ENCODE measurements around the gene KIFC3. TPM values are rescaled to one million over a fixed set of nuclear protein-coding genes. Genes with fewer than 3 reads are reported as not detected.
"Not testable (repeated sequence)": the region's sequence is repeated elsewhere in the genome, so short reads cannot be mapped to it uniquely, and the experiment has no call there.

Gene KIFC3
- 100 to 1,000 TPM; 111 to 219 (median 153) TPM for total RNA-seq

- WGBS: 11% methylated on average over 47 of the region's 78 CpGs
- Histone ChIP-seq H3K4me3 (peak within 1 kb of the TSS; percentile 64), H3K36me3 (no peaks in the 10 kb centered on the region), H3K4me1 (peaks cover 70% of the 10 kb centered on the region), H3K27me3 (no peaks in the 10 kb centered on the region), H3K9me3 (no peaks in the 10 kb centered on the region), H3K27ac (peak within 1 kb of the TSS; percentile 90)
- DNase-seq (ENCODE audit: low spot score in 2 of 2): peak; percentile 90 to 91
- no peak for TF ChIP-seq POLR2AphosphoS5 (IDR thresholded peaks at IDR 0.05)
- no peak for TF ChIP-seq CTCF (IDR thresholded peaks at IDR 0.05)
- TF ChIP-seq POLR2A (IDR thresholded peaks at IDR 0.05): no peak
- TF ChIP-seq EP300 (IDR thresholded peaks at IDR 0.05): no peak
Observed at GRCh38 chr16:57802341-57803133, at the start of gene KIFC3. Gene KIFC3, minus strand, starts transcription at chr16:57802491. Its CDS starts 4,248 bp downstream, at chr16:57798243.

- Histone ChIP-seq H3K4me3 (no peak overlapping the region), H3K36me3 (no peaks in the 10 kb centered on the region), H3K27ac (no peak overlapping the region), H3K9me3 (no peaks in the 10 kb centered on the region), H3K4me1 (peaks cover 6% of the 10 kb centered on the region), H3K27me3 (no peaks in the 10 kb centered on the region)
- TF ChIP-seq POLR2A (IDR thresholded peaks at IDR 0.05): no peak
- TF ChIP-seq CTCF (IDR thresholded peaks at IDR 0.05): no peak
- no peak for TF ChIP-seq POLR2AphosphoS5 (IDR thresholded peaks at IDR 0.05)
- no peak for TF ChIP-seq EP300 (IDR thresholded peaks at IDR 0.05)
- no peak for DNase-seq (ENCODE audit: low spot score in 2 of 2)
- 87% methylated on average over 5 of the region's 5 CpGs for WGBS
Observed at GRCh38 chr16:57848181-57848580, 45.9 kb upstream of the KIFC3 start.

GRCh38 chr16:57846931-57847330 lies 44.6 kb upstream of the KIFC3 start:
- not testable (repeated sequence) for H3K27ac ChIP-seq, H3K4me3 ChIP-seq, H3K9me3 ChIP-seq, H3K27me3 ChIP-seq, H3K4me1 ChIP-seq, H3K36me3 ChIP-seq
- DNase-seq (ENCODE audit: low spot score in 2 of 2): peak in 1 of 2 donors; percentile 11
- WGBS: 85% methylated on average over 6 of the region's 6 CpGs

- Histone ChIP-seq H3K27ac (no peak overlapping the region), H3K36me3 (no peaks in the 10 kb centered on the region), H3K4me1 (peaks cover 6% of the 10 kb centered on the region), H3K4me3 (no peak overlapping the region), H3K27me3 (no peaks in the 10 kb centered on the region), H3K9me3 (no peaks in the 10 kb centered on the region)
- WGBS: 65% methylated on average over 9 of the region's 9 CpGs
- no peak for TF ChIP-seq POLR2A (IDR thresholded peaks at IDR 0.05)
- TF ChIP-seq POLR2AphosphoS5 (IDR thresholded peaks at IDR 0.05): no peak
- TF ChIP-seq EP300 (IDR thresholded peaks at IDR 0.05): no peak
- no peak for TF ChIP-seq CTCF (IDR thresholded peaks at IDR 0.05)
- peak in 1 of 2 donors; percentile 22 for DNase-seq (ENCODE audit: low spot score in 2 of 2)
Observed at GRCh38 chr16:57846078-57846697, 43.9 kb upstream of the KIFC3 start.

GRCh38 chr16:57845115-57845514 lies 42.8 kb upstream of the KIFC3 start:
- no peaks in the 10 kb centered on the region for H3K36me3 ChIP-seq
- H3K27me3 ChIP-seq: no peaks in the 10 kb centered on the region
- 86% methylated on average over 8 of the region's 8 CpGs for WGBS
- TF ChIP-seq EP300 (IDR thresholded peaks at IDR 0.05): no peak
- no peak for TF ChIP-seq POLR2AphosphoS5 (IDR thresholded peaks at IDR 0.05)
- no peak for TF ChIP-seq POLR2A (IDR thresholded peaks at IDR 0.05)
- no peak for TF ChIP-seq CTCF (IDR thresholded peaks at IDR 0.05)
- peaks cover 6% of the 10 kb centered on the region for H3K4me1 ChIP-seq
- no peak for DNase-seq (ENCODE audit: low spot score in 2 of 2)
- no peaks in the 10 kb centered on the region for H3K9me3 ChIP-seq
- H3K4me3 ChIP-seq: no peak overlapping the region
- no peak overlapping the region for H3K27ac ChIP-seq
